Neural progenitor cell (in vitro differentiated cells): Measurements from ENCODE around the gene IMP3.
A peak's percentile ranks its signal among the peaks of the same experiment; 100 is the strongest.

Experiments
- CTCF ChIP-seq: fragments of 200-600 bp; sonication (generic); IDR thresholded peaks from 2 replicates; pipeline ENCODE4 v1.5.1; 2017; ENCODE audit warnings: antibody characterized with exemption, mild to moderate bottlenecking
- EZH2 ChIP-seq: fragments of 200-600 bp; sonication (generic); IDR thresholded peaks from 2 replicates; pipeline ENCODE4 v1.6.1; 2017; ENCODE audit warnings: antibody characterized with exemption, mild to moderate bottlenecking, moderate library complexity
- EZH2phosphoT487 ChIP-seq: fragments of 200-600 bp; sonication (generic); IDR thresholded peaks from 2 replicates; pipeline ENCODE4 v1.6.1; 2017; ENCODE audit warnings: antibody characterized with exemption

GRCh38 chr15:75640483-75641178 is 607 bp upstream of the IMP3 start:
- TF ChIP-seq CTCF = peak; percentile 27
- TF ChIP-seq EZH2 = no peak
- TF ChIP-seq EZH2phosphoT487 = no peak
